Stimulated activated CD4-positive, alpha-beta T cell treated with anti-CD3 and anti-CD28 coated beads, Interleukin-2, amount 100 ng/mL, for 48 hours (primary cell): ENCODE measurements around the gene ASAP2.
"Not testable (repeated sequence)": the region's sequence is repeated elsewhere in the genome, so short reads cannot be mapped to it uniquely, and the experiment has no call there.

ENCODE experiments used
- DNase-seq, 2 donors: peaks; one replicate each; pipeline ENCODE4 v3.0.0-alpha.2; 2020

ASAP2 gene

DNA sequence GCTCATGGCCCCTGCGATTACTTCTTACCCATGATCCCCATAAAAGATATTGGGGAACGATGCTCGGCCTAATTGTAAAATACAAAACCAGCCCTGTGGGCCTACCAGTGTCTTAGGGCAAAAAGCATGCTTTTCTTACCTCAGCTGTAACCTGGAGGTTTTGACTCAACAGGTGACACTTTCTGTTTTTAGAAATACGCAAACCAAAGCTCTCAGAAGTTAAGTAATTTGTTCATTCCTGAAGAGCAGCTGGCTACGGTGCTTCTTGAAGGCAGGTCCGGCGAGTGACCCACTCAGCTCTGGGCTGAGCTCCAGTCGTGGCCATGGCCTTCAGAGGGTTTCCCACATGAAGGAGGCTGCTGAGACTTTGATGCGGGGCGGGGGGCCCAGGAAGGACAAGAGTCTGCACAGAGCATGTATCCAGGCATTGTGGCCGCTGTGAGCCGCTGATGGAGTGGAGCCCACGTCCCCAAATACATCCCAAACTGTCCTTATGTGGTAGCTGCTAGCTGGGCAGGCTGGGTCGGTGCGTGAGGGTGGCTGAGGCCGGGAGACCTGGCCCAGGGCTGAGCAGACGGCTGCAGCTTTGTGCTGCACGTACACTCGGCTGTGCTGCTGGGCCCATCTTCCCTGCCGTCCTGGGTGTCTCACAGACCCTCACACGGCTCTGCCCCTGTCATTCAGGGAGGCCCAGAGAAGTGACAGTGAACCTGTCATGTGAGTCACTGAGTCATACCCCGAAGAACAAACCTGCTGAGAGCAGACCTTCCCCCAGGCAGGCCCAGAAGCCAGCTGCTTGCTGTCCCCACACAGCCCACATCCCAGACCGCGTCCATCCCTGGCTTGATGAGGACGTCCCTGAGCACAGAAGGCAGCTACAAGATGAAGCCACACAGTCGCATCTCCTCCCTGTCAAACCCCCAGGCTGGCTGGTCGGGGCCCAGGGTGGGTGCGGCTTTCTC lies 182.6 kb downstream of the ASAP2 start:
- no peak for DNase-seq

DNA sequence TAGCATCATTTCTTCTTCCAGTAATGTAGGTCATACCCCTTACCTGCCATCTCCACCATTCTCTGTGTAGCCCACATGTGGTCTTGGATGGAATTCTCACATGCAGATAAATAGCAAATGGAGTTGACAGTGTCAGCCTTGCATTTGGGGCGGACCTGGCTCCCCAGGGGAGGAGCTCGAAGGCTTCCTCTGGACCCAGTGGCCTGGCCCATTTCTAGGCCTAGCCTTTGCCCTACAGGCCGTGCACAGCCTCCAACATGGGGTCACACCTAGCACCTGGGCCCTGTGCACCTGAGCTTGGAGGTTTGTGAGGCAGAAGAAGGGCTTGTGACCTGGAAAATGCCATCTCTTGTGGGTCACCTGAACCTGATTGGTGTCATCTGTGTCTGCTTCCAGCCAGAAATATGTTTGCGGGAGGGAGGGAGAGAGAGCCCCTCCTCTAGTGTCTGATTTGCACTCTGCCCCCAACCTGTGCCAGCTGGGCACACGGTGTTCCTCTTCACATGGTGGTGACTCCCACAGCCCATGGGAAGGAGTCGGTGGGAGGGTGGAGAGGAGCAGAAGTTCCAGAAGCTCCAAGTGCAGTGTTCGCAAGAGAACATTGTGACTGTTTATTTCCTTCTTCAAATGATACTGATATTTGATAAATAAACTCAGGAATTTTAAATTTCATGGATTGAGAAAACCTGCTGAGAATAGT lies 183.7 kb downstream of the ASAP2 start:
- no peak for DNase-seq

DNA sequence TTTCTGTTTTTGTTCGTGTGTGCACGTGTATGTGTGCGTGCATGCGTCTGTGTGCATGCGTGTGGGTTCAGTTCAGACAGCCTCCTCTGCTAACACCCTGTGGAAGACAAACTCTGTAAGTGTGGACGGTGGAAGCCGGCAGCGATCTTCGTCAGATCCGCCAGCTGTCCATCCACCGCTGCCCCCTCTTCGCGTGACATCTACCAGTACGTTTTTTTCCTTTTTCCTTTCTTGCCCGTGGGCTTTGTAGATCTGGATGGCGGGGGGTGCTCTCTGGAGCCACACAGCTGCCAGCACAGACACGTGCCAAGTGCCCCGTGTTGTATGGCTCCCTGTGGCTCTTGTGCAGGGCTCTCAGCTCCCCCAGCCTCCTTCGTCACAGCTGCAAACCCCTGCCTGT lies 184.4 kb downstream of the ASAP2 start:
- DNase-seq, result no peak

DNA sequence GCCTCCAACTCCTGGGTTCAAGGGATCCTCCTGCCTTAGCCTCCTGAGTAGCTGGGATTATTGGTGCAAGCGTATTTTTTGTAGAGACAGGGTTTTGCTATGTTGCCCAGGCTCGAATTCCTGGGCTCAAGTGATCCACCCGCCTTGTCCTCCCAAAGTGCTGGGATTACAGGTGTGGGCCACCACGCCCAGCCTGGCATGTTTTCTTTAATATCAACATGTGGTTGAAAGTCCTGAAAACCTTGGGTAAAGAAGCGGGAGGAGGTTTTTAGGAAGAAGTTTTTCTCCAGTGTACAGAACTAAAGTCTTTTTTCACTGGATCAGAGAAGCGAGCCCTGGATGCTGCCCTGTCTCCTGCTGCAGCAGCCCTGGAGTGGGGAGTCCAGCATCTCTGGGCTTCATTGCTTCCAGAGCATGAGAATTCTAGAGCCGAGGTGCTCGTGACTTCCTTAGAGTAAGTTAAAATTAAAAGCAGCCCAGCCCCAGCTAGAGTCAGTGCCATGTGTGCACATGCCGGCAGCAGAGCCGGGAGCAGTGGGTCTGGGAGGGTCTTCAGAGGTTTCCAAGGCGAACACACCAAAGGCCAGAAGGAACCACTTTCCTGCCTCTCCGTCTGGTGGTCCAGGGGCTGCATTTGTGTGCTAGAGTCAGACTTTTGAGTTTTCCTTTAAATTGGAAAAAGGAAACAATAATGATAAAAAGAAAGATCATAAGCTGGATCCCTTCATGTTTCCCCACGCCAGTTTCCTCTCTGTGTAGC lies 185.5 kb downstream of the ASAP2 start:
- DNase-seq, result no peak

DNA sequence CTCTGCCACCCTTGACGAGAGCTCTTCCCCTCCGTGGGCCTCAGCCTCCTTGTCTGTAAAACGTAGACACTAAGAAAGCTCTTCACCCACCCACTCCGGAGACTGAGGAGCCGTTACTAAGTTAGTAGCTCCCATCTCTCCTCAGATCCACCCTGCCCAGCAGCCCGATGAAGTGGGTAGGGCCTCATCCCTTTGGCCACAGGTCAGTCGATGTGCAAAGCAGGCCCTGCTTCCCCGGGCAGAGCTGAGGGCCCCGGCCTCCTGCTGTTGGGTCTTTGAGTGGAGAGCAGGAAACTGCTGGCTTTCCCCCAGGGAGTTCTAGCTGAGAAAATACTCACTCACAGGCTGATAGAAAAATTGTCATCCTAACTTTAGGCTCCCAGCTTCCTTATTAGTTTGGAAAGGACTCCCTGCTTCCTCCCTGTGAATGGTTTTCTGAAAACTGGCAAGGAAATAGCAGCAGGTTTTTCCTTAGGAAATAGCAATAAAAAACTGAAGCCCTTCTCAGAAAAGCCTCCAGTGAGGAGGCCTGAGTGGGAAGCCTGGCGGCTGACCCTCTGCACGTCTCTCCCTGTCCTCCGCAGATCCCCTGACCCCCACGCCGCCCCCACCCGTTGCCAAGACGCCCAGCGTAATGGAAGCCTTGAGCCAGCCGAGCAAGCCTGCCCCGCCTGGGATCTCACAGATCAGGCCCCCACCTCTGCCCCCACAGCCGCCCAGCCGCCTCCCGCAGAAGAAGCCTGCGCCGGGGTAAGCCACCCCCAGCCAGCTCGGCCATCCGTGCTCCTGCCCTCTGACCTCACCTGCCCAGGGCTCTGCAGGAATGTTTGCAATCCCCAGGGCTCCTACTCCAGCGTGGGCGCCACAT lies 186.5 kb downstream of the ASAP2 start:
- DNase-seq, result no peak

DNA sequence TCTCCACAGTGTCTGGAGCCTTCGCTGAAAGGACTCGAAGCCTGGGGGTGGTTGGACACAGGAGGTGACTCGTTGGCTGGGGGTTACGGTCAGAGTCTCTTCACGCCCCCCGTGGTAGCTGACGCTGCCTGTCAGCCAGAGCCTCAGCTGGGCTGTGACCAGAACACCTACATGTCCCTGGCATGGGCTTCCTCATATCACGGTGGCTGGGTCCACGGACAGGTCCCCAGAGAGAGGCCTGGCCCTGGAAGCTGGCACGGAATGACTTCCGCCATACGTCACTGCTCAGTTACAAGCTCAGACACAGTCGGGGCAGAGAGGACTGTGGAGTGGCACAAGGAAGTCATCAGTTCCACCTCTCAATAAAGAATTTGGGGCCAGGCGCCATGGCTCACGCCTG lies 188.2 kb downstream of the ASAP2 start:
- DNase-seq, result no peak

DNA sequence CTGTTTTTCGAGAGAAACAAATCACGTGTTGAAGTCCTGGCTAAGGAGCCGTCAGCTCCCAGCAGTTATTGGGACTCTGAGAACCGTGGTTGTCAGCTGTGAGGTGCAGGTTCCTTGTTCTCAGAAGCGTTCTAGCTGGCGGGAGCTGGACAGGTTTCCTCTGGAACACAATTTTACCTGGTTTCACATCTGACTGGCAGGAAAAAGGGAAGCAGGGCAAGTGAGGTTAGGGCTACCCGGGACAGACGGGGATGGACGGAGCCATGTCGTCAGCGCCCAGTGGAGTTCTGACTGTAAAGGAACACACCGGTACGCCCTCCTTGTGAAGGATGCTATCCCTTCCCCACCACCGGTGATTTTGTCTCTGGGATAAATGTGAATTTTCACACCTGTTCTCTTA lies 190.6 kb downstream of the ASAP2 start:
- DNase-seq, result no peak

DNA sequence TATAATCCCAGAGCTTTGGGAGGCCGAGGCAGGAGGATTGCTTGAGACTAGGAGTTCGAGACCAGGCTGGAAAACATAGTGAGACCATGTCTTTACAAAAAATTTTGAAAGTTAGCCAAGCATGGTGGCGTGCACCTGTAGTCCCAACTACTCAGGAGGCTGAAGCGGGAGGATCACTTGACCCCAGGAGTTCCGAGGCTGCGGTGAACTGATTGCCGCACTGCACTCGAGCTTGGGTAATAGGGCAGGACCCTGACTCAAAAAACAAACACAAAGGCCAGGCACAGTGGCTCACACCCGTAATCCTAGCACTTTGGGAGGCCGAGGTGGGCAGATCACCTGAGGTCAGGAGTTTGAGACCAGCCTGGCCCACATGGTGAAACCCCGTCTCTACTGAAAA lies 191.6 kb downstream of the ASAP2 start:
- DNase-seq, result not testable (repeated sequence)

DNA sequence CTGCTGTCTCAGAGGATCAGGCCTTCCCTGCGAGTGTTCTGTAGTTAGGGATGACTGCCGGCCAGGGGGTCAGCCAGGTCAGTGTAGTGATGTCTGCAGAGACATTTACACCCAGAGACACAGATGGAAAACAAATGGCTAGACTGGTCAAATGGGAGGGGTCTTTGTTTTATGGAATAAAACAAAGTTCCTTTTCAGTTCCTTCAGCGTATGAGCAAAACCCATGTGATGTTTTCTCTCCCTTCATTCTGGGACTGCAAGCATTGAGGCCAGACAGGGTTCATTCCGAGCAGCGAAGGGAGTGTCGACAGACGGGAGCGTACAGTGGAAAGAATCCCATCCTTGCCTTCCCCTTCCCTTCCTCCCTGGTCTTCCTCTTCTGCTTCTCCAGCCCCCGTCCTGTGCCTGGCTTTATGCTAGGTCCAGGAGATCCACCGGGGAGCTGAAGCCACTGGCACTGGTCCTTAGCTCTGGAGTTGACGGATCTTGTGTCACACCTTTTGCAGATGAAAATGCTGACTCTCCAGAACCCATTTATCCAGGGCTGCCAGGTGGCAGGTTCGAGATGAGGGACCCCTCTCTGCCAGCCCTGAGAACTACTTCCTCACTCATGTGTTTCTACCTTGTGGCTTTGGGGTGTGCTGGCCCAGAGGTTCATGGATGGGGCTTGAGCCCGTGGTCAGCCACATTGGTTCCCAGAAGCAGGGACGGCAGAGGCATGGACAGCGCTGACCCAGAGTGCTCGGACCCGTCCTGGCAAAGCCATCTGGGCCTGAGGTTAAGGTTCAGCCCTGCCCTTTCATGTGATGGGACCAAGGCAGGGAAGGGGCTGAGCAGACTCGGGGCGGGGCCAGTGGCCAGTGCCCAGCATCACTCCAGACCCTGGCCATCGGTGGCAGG lies 192.5 kb downstream of the ASAP2 start:
- no peak for DNase-seq

DNA sequence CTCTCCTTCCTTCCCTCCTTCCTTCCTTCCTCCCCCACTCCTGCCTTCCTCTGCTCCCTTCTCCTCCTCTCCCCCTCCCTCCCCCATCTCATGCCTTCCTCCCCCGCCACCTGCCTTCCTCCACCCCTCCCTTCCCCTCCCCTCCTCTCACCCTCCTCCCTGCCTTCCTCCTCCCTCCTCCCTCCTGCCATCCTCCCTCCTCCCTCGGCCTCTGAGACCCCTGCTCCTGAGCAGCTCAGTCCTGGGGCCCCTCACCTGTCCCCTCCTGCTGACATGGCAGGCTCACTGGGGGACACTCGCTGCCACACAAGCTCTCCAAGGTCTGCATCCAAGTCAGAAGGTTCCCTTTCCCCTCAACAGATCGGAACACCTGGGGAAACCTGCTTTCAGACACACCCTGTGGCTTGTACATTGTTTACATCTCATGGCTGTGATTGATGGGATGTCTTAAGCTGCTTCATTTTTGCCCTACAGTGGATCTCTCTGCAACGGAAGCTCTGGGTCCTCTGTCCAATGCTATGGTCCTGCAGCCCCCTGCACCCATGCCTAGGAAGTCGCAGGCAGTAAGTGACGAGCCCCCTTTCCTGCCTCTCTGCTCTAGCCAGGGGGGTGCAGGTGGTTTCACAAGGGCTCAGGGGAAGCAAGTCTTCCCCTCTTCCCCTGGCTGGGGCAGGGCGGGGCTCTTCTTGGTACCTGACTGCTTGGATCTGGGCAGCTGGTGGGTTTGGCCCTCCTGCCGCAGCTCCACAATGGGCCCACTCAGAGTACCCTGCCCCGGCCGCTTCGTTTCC lies 193.9 kb downstream of the ASAP2 start:
- no peak for DNase-seq

DNA sequence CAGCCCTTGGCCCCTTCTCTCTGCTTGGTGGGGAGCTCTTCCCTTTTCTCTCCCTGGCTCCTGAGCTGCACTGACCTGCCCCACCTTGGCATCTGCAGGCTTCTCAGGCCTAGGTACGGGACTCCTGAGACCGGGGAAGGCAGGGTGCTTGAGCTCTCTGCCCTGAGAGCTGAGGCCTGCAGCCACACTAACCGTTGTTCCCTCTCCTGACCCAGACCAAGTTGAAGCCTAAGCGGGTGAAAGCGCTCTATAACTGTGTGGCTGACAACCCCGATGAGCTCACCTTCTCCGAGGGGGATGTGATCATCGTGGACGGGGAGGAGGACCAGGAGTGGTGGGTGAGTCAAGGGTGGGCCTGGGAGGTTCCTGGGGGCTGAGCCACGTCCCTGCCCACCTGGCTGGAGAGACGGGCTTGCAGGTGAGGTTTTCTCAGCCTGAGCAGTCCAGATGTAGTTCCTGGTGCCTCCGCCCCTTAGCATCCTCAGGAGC lies 194.5 kb downstream of the ASAP2 start:
- no peak for DNase-seq

DNA sequence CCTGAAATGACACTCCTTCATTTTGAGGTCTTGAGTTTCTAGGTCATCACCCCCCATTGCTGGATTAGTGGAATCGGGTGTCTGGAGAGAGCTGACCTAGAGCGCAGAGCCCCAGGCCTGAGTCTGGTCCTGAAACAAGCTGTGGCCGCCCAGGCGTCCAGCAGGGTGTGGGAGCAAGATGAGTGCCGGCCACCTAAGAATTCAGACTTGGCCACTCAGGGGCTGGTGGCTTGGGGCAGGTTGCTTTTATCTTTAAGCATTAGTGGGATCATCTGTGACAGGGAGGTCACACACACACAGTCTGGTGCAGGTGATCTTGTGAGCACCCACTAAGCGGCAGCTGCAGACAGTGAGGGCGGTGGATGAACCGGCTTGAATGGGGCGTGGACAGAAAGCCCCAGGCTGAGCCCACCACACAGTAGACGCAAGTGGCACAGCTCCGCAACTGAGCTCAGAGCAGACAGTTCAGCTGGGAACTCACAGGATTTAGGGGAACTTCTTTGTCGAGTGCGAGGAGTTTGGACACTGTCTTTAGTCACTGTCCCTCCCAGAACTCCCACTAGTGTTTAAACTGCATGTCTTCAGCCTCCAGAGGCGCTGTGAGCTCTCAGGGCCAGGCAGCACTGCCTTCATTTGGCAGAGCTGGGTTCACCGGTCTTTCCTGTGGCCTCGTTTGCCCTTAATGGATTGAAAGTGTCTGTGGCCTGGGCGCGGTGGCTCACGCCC lies 195.2 kb downstream of the ASAP2 start:
- DNase-seq, result no peak

DNA sequence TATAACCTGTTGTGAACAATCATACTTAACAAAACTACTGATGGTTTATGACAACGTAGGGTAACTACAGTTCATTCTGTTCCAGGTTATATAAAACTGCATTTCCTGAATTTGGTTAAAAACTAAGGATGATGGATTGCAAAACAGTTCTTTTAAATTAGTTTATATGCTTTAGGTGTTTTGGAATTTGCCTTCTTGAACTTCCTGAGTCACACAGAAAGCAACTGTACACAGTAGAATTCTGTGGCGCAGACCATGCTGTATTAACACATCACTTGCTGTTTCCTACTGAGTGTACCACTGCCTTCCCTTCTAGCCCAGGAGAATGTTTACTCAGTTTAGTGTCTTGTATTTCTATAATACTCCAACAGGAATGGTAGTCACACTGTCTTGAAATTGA lies 197.3 kb downstream of the ASAP2 start:
- DNase-seq, result no peak

DNA sequence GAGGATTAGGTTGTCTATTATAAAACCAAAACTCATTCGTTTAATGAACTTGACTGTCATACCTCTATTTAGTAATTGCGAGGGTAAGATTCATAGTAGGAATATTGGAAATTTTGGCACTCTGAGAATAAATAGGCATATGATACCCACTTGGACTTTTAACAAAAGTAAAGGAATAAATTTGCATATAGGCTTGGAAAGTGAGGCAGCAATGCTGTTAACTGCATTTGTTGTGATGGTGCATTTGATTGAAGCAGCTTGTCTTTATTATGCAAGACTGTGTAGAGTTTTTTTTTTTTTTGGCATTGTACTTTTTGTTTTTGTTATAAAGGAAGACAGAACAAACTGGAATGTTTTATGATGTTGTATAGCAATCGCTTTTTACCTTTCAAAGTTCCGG lies 197.8 kb downstream of the ASAP2 start:
- DNase-seq, result no peak

DNA sequence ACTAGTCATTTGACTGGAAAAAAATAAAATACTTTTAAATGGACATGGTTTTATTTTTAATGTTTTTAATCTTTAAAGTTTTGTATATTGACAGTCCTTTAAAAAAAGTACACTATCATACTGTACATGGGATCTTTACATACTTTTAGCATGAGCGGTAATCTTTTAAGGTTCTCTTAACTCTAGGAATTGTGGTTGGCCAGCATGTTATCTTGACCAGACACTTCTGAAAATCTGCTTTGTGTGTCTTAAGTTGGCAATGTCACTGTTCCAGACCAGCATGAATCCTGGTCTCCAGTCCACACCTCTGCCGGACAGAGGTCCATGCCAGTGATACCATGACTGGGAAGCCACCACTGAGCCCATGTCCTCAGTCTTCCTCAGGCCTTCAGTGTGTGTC lies 199.0 kb downstream of the ASAP2 start:
- no peak for DNase-seq

DNA sequence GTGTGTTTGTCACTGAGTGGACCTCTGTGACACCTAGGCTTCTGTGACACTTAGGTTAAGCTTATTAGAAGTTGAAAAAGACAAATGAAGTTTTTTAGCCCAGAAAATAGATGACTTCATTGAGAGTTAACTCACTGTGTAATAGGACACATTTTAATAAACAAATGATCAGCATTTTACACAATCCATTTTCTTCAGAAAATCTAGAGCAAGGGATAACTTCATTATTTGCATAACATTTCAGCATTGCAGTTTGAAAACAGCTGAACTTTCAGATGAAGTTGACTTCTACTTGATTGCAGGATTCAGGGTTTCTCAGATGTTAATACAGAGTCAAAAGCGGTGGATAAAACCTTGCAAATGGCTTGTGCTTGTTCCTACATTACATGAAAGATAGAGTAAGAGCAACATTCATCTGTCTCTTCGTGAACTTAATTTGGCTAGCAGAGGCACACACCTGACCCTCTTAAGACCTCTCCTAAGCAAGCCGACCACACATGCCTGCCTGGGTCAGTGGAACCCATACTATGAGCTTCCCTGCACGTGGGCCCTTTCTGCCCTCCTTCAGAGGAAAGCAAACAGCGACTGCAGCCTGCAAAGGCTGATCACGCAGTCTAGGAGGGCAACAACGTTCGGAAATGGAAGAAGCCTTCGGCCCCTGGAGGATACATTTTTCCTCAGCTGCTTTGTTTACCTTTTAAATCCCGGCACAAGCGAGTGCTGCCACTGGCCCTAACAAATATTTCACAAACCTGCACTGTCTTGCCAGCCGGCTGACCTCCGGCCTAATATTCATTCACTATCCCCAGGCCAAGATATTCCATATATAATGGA lies 200.1 kb downstream of the ASAP2 start:
- DNase-seq, result no peak

DNA sequence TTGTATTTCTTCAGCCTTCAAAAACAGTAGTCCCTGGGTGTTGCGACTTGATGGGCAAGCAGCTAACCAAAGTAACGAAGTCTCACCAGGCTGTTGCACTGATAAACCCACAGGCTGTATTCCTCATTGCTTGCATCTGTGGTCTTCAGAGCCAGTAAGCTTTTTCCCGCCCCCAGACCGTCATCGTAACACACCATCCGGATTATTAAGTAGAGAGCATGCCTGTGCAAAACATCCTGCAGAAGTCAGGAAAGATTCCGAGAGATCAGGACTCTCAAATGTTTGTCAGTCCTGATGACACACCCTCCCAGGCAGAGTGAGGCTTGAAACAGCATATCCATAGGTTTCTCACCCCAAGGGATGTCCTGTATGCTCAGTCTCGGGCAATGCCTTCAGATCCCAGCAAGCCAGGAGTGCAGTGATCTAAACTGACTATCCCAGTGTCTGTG lies 200.8 kb downstream of the ASAP2 start:
- DNase-seq, result no peak

DNA sequence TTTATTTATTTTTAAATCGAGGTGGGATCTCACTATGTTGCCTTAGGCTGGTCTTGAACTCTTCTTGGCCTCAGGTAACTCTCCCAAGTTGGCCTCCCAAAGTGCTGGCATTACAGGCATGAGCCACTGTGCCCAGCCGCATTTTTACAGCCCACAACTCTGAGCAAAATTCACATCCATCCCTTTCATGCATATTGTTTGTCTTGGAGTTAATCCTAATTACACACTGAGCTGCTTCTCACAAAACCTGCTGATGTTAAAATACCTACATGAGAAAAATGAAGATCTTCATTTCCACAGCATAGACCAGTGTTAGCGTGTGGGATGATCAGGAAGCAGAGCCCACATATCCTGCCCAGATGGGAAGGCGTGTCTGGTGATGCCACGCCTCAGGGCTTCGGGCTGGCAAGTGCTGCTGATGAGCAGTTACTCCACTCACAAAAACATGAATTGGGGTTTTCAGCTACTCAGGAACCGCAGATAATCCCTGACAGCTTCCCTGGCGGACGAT lies 202.1 kb downstream of the ASAP2 start:
- no peak for DNase-seq
